ENCODE results near the gene EXT2.

GRCh38 chr11:44267750-44268613 is 172.5 kb downstream of the EXT2 start:
- no peak for TF ChIP-seq CTCF (IDR thresholded peaks at IDR 0.05; ENCODE audit: insufficient read depth, low read length)
- no peak for TF ChIP-seq POLR2AphosphoS5 (IDR thresholded peaks at IDR 0.05; ENCODE audit: low read depth)

Measured in HL-60 (cell line).